B cell (primary cell): ENCODE measurements around the gene PPCDC. TPM values are rescaled to one million over a fixed set of nuclear protein-coding genes. Genes with fewer than 3 reads are reported as not detected.
"Not testable (repeated sequence)": the region's sequence is repeated elsewhere in the genome, so short reads cannot be mapped to it uniquely, and the experiment has no call there.

Experiments
- ATAC-seq: fragments of 200-7000 bp; cut with Tn5 transposase; one replicate; pipeline ENCODE4 v1.10.0; 2021; ENCODE audit warnings: low read depth, mild to moderate bottlenecking, moderate number of reproducible peaks, moderate library complexity
- CTCF ChIA-PET: fragments of 350-600 bp; sonication (Branson Sonifier 250); formaldehyde crosslinking; loops from one replicate; lab custom pipeline; 2021; ENCODE audit warnings: antibody characterized with exemption, inconsistent platforms; lab: Charles Lee
- POLR2A ChIA-PET: fragments of 350-600 bp; sonication (Branson Sonifier 250); formaldehyde crosslinking; loops from one replicate; lab custom pipeline; 2021; ENCODE audit warnings: antibody characterized with exemption; lab: Charles Lee
- DNase-seq: peaks from one replicate; pipeline ENCODE4 v3.0.0; 2013
- H2AFZ ChIP-seq: 2 replicates; pipeline ENCODE4 v1.6.1; 2012; ENCODE audit warnings: mild to moderate bottlenecking, low read depth, low read length; ENCODE audit not compliant: insufficient read depth, poor library complexity, severe bottlenecking
- H3K27ac ChIP-seq, 2 donors: 1 replicate in 1 of 2; 2 replicates in 1 of 2; pipeline ENCODE4 v1.5.1; 2012 to 2013; ENCODE audit warnings: low read length in 2 of 2, mild to moderate bottlenecking in 2 of 2, moderate library complexity in 1 of 2
- H3K27me3 ChIP-seq, 4 experiments: fragments of 200-600 bp in 1 of 4; sonication (generic) in 1 of 4; replicated peaks in 1 of 4; 1 replicate in 2 of 4; 2 replicates in 2 of 4; pipeline versions ENCODE4 v1.6.1 to v1.7.0; 2013 to 2016; ENCODE audit warnings: low read length in 3 of 4, mild to moderate bottlenecking in 2 of 4, mixed read lengths in 1 of 4, moderate library complexity in 1 of 4; ENCODE audit not compliant: insufficient read depth in 4 of 4, control insufficient read depth in 3 of 4; ENCODE audit errors: control extremely low read depth in 1 of 4
- H3K36me3 ChIP-seq, 2 experiments: replicated peaks in 1 of 2; 1 replicate in 1 of 2; 2 replicates in 1 of 2; pipeline versions ENCODE4 v1.6.1 to v1.7.1; 2013; ENCODE audit warnings: low read length in 1 of 2; ENCODE audit not compliant: insufficient read depth in 2 of 2, control insufficient read depth in 1 of 2; ENCODE audit errors: control extremely low read depth in 1 of 2, extremely low read depth in 1 of 2
- H3K4me1 ChIP-seq, 2 donors: fragments of 200-600 bp in 1 of 2; sonication (generic) in 1 of 2; 1 replicate in 1 of 2; 2 replicates in 1 of 2; pipeline versions ENCODE4 v1.5.1 to v1.6.1; 2013 to 2017; ENCODE audit warnings: low read length in 2 of 2; ENCODE audit not compliant: control insufficient read depth in 2 of 2, insufficient read depth in 2 of 2
- H3K4me2 ChIP-seq: replicated peaks from 2 replicates; pipeline ENCODE3; 2012; ENCODE audit warnings: mild to moderate bottlenecking, low read depth, low read length; ENCODE audit not compliant: poor library complexity, severe bottlenecking
- H3K4me3 ChIP-seq, 5 experiments: fragments of 200-600 bp in 1 of 5; sonication (generic) in 1 of 5; 1 replicate in 3 of 5; 2 replicates in 2 of 5; pipeline versions ENCODE4 v1.5.1 to v1.7.0; 2011 to 2016; ENCODE audit warnings: low read length in 4 of 5, mild to moderate bottlenecking in 4 of 5, low read depth in 2 of 5, control low read depth in 1 of 5, moderate library complexity in 1 of 5; ENCODE audit not compliant: insufficient read depth in 1 of 5; ENCODE audit errors: control extremely low read depth in 1 of 5, extremely low read depth in 1 of 5
- H3K79me2 ChIP-seq: fragments of 200-600 bp; sonication (generic); one replicate; pipeline ENCODE4 v1.6.0; 2016; ENCODE audit warnings: low read length; ENCODE audit not compliant: control insufficient read depth, insufficient read depth
- H3K9ac ChIP-seq: fragments of 200-600 bp; sonication (generic); 2 replicates; pipeline ENCODE4 v1.6.1; 2017; ENCODE audit warnings: mild to moderate bottlenecking, low read length, moderate library complexity
- H3K9me3 ChIP-seq, 3 donors: one replicate each; pipeline versions ENCODE4 v1.6.1 to v1.7.1; 2013; ENCODE audit warnings: low read length in 2 of 3; ENCODE audit not compliant: control insufficient read depth in 2 of 3, insufficient read depth in 1 of 3; ENCODE audit errors: control extremely low read depth in 1 of 3
- H4K20me1 ChIP-seq: 2 replicates; pipeline ENCODE4 v1.6.0; 2012; ENCODE audit warnings: mild to moderate bottlenecking, low read length; ENCODE audit not compliant: insufficient read depth, control insufficient read depth, poor library complexity, severe bottlenecking
- H3K27ac Mint-ChIP-seq: one replicate; pipeline ENCODE4 v1.8.0; 2021; ENCODE audit warnings: mixed read lengths
- H3K27me3 Mint-ChIP-seq: one replicate; pipeline ENCODE4 v1.8.0; 2021; ENCODE audit warnings: mixed read lengths
- H3K4me1 Mint-ChIP-seq: one replicate; pipeline ENCODE4 v1.8.0; 2021; ENCODE audit warnings: mixed read lengths
- H3K4me3 Mint-ChIP-seq: one replicate; pipeline ENCODE4 v1.8.0; 2021; ENCODE audit warnings: mixed read lengths
- H3K9me3 Mint-ChIP-seq: one replicate; pipeline ENCODE4 v1.8.0; 2022; ENCODE audit warnings: mixed read lengths; ENCODE audit not compliant: insufficient read depth
- EZH2 ChIP-seq: IDR thresholded peaks from 2 replicates; pipeline ENCODE4 v1.6.1; 2012; ENCODE audit warnings: borderline replicate concordance, low read depth, mild to moderate bottlenecking, moderate library complexity, low read length; ENCODE audit not compliant: insufficient read depth, poor library complexity, severe bottlenecking
- WGBS: methylation state at CpG from one replicate; pipeline ENCODE4 v1.1.5; 2013; ENCODE audit warnings: missing lambda C conversion rate; ENCODE audit not compliant: insufficient coverage; 5-methylcytosine and 5-hydroxymethylcytosine counted together
- intact Hi-C: fragments of 100-400 bp; cut with micrococcal nuclease; formaldehyde crosslinking; loops from one replicate; pipeline ENCODE4 v1.10.0; 2022
- polyA plus RNA-seq: library from polyadenylated mRNA; depleted of rRNA; stranded (reverse); fragments of >200 nt; gene quantifications from 2 replicates; pipeline ENCODE4 v1.2.3, GENCODE V29; 2012
- total RNA-seq, 2 donors: library from RNA; stranded (reverse); fragments of 120-200 nt in 1 of 2; gene quantifications; 1 replicate in 1 of 2; 2 replicates in 1 of 2; pipeline versions ENCODE4 v1.2.3 to v1.2.4, GENCODE V29; 2013 to 2022
- TF ChIP-seq, protein P1 (sequence below): fragments of 200-600 bp; IDR thresholded peaks from one replicate; pipeline ENCODE4 v1.8.0; 2022; ENCODE audit warnings: antibody characterized with exemption, mild to moderate bottlenecking

PPCDC gene
- total and polyA plus RNA-seq, 2 donors (not counting 1 experiment from before 2014, with no cell fraction given) = 15.1 to 19.7 TPM

GRCh38 chr15:75091814-75092213, 68.4 kb downstream of the PPCDC start:
- Histone ChIP-seq H3K27me3 (peaks cover 0 to 14% (median 1%) of the 10 kb centered on the region in 4 experiments), H3K4me2 (no peak overlapping the region), H3K9ac (no peak overlapping the region), H3K9me3 (peaks cover 1 to 17% (median 3%) of the 10 kb centered on the region in 3 donors), H3K79me2 (no peaks in the 10 kb centered on the region), H3K4me3 (no peak overlapping the region), H4K20me1 (no peaks in the 10 kb centered on the region), H3K36me3 (no peaks in the 10 kb centered on the region), H3K4me1 (peaks cover 19 to 20% of the 10 kb centered on the region in 2 donors), H3K27ac (no peak overlapping the region), H2AFZ (no peak overlapping the region)
- no peak overlapping the region for H3K4me3 Mint-ChIP-seq
- no peaks in the 10 kb centered on the region for H3K9me3 Mint-ChIP-seq
- H3K4me1 Mint-ChIP-seq = peaks cover 28% of the 10 kb centered on the region
- ChIA-PET POLR2A (no interaction called here), CTCF (no interaction called here)
- intact Hi-C loops = no loop called here
- H3K27me3 Mint-ChIP-seq = peaks cover 13% of the 10 kb centered on the region
- TF ChIP-seq, protein P1, sequence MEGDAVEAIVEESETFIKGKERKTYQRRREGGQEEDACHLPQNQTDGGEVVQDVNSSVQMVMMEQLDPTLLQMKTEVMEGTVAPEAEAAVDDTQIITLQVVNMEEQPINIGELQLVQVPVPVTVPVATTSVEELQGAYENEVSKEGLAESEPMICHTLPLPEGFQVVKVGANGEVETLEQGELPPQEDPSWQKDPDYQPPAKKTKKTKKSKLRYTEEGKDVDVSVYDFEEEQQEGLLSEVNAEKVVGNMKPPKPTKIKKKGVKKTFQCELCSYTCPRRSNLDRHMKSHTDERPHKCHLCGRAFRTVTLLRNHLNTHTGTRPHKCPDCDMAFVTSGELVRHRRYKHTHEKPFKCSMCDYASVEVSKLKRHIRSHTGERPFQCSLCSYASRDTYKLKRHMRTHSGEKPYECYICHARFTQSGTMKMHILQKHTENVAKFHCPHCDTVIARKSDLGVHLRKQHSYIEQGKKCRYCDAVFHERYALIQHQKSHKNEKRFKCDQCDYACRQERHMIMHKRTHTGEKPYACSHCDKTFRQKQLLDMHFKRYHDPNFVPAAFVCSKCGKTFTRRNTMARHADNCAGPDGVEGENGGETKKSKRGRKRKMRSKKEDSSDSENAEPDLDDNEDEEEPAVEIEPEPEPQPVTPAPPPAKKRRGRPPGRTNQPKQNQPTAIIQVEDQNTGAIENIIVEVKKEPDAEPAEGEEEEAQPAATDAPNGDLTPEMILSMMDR = no peak
- TF ChIP-seq EZH2 = no peak
- no peak for DNase-seq
- ATAC-seq = peak; percentile 43
- no peak overlapping the region for H3K27ac Mint-ChIP-seq

- ChIA-PET CTCF (interaction anchor here (1.3 to 1.6 kb wide), 2 partner anchors 10 to 52 kb away, joined by 3 to 9 read pairs; no protein-coding TSS in a partner anchor), POLR2A (interaction anchor here (1.0 kb wide), 1 partner anchor 52 kb away, joined by 3 read pairs; no protein-coding TSS in a partner anchor)
- Mint-ChIP-seq H3K4me3 (peak overlapping the region; percentile 40), H3K4me1 (peaks cover 29% of the 10 kb centered on the region), H3K27ac (peak overlapping the region; percentile 3), H3K27me3 (peaks cover 15% of the 10 kb centered on the region)
- not testable (repeated sequence) for H3K9me3 Mint-ChIP-seq, H3K9ac ChIP-seq, H3K79me2 ChIP-seq, H3K27ac ChIP-seq, H2AFZ ChIP-seq, H3K4me3 ChIP-seq, H3K27me3 ChIP-seq, H4K20me1 ChIP-seq, H3K36me3 ChIP-seq
- H3K4me2 ChIP-seq = peak overlapping the region; percentile 49
- H3K9me3 ChIP-seq = peaks cover 1 to 18% (median 3%) of the 10 kb centered on the region in 3 donors
- peak; percentile 48 for DNase-seq
- WGBS = no CpG with 5 or more reads among the region's 4 CpGs
- H3K4me1 ChIP-seq = peaks cover 20% of the 10 kb centered on the region in 2 donors
- intact Hi-C loops = loop anchor here (1.0 kb wide), 1 partner anchor 52 kb away; no protein-coding TSS in a partner anchor
- ATAC-seq = peak; percentile 36
These were observed 71.6 kb downstream of the PPCDC start for GRCh38 chr15:75094961-75095478.
